ENCODE results near the gene NEURL3. TPM values are rescaled to one million over a fixed set of nuclear protein-coding genes. Genes with fewer than 3 reads are reported as not detected.

The NEURL3 gene
- polyA plus RNA-seq, 1 experiment = not detected

GRCh38 chr2:96530474-96531357, 25.6 kb upstream of the NEURL3 start:
- Histone ChIP-seq H3K27ac (ENCODE audit: low read depth, low read length) (no peak overlapping the region), H3K27me3 (ENCODE audit: control insufficient read depth, insufficient read depth, low read length) (peaks cover 2% of the 10 kb centered on the region), H3K4me3 (ENCODE audit: low read depth, low read length) (no peak overlapping the region), H3K9me3 (ENCODE audit: control insufficient read depth, insufficient read depth, low read length) (peaks cover 3% of the 10 kb centered on the region; the same call in 1 of the 2 replicates)
- CTCF ChIA-PET = interaction anchor here (0.6 to 1.7 kb wide), 6 partner anchors 11 to 276 kb away, joined by 3 to 6 read pairs (median 4); no protein-coding TSS in a partner anchor
- TF ChIP-seq CTCF (IDR thresholded peaks at IDR 0.05; ENCODE audit: low read depth, low read length) = no peak
- DNase-seq (ENCODE audit: low read depth, low spot score) = no peak
- POLR2A ChIA-PET = interaction anchor here (0.9 kb wide), 1 partner anchor 200 kb away, joined by 7 read pairs; no protein-coding TSS in a partner anchor

GRCh38 chr2:96530144-96530430, 24.9 kb upstream of the NEURL3 start:
- Histone ChIP-seq H3K27me3 (ENCODE audit: control insufficient read depth, insufficient read depth, low read length) (peaks cover 2% of the 10 kb centered on the region), H3K4me3 (ENCODE audit: low read depth, low read length) (no peak overlapping the region), H3K27ac (ENCODE audit: low read depth, low read length) (no peak overlapping the region), H3K9me3 (ENCODE audit: control insufficient read depth, insufficient read depth, low read length) (peaks cover 3% of the 10 kb centered on the region; the same call in 1 of the 2 replicates)
- CTCF ChIA-PET = interaction anchor here (1.2 to 1.7 kb wide), 3 partner anchors 11 to 122 kb away, joined by 3 to 6 read pairs (median 4); no protein-coding TSS in a partner anchor
- TF ChIP-seq CTCF (IDR thresholded peaks at IDR 0.05; ENCODE audit: low read depth, low read length) = no peak
- DNase-seq (ENCODE audit: low read depth, low spot score) = no peak
- POLR2A ChIA-PET = no interaction called here

DNA sequence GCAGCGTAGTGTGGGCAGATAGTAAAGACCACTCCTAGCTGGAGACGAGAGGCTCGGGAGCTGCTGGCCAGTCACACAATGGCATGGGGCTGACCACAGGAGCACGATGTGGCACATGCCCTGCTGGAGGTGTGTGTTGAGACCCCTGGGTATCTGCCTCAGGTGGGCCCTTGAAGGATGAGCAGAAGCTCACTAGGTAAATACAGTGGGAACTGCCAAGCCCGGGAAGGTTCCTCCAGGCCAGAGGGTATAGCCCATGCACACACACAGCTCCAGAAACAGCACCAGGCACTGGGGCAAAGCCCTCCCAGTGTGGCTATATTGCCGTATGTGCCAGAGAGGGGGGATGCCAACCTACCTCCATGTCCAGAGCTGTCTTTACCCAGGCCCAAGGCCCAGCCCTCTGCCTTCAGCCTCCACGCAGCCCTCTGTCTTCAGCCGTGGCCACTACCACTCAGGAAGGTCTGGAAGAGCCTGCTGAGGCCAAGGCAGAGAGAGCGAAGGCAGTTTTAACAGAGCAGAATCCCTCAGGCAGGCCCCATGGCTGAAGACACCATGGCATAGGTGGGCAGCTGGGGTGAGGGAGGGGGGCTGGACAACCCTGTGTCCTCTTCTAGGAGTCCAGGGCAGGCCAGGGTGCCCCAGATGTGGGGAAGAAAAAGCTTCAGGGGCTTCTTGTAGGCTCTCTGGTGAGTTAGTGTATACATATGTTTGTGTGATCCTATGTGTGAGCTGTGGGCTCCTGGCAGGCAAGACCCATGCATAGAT, 24.4 kb upstream of the NEURL3 start:
- H3K27me3 ChIP-seq (ENCODE audit: control insufficient read depth, insufficient read depth, low read length) = peaks cover 8% of the 10 kb centered on the region
- CTCF ChIA-PET = interaction anchor here (1.2 to 1.7 kb wide), 3 partner anchors 12 to 122 kb away, joined by 3 to 6 read pairs (median 4); no protein-coding TSS in a partner anchor
- TF ChIP-seq CTCF (IDR thresholded peaks at IDR 0.05; ENCODE audit: low read depth, low read length) = no peak
- H3K27ac ChIP-seq (ENCODE audit: low read depth, low read length) = no peak overlapping the region
- DNase-seq (ENCODE audit: low read depth, low spot score) = no peak
- H3K4me3 ChIP-seq (ENCODE audit: low read depth, low read length) = no peak overlapping the region
- peaks cover 3% of the 10 kb centered on the region; the same call in 1 of the 2 replicates for H3K9me3 ChIP-seq (ENCODE audit: control insufficient read depth, insufficient read depth, low read length)
- POLR2A ChIA-PET = no interaction called here

DNA sequence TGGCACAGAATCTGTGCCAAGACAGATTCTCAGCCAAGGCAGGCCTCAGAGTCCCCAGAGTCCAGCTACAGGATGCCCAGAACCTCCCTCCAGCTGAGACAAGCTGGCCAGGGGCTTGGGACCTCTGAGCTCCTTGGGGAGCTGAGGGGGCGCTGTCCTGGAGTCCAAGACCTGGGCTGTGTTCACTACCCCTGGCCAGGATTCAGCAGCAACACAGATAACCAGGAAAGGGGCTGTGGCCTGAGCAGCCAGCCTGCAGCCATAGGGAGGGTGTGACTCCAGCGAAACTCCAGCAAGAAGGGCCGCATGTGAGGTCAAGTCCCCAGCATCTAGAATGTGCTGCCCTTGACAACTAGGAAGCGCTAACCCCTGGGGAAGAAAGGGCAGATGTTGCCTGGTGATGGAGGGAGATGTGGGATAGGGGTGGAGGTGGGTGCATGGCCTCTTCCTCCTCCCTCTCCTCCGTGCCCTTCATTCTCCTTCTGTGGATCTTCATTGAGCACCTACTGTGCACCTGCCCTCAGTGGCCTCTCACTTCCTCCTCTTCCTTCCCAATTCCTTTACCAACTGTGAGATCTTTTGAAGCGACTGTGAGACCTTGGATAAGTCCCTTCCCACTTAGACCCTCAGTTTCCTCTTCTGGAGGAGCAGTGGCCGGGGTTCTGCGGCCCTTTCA, 23.7 kb upstream of the NEURL3 start:
- no peak for DNase-seq (ENCODE audit: low read depth, low spot score)
- ChIA-PET CTCF (interaction anchor here (0.7 to 2.5 kb wide), 6 partner anchors 17 to 141 kb away, joined by 3 to 9 read pairs (median 4); no protein-coding TSS in a partner anchor), POLR2A (no interaction called here)
- no peak for TF ChIP-seq CTCF (IDR thresholded peaks at IDR 0.05; ENCODE audit: low read depth, low read length)
- peak overlapping the region; percentile 31 for H3K27ac ChIP-seq (ENCODE audit: low read depth, low read length)
- H3K4me3 ChIP-seq (ENCODE audit: low read depth, low read length) = no peak overlapping the region
- peaks cover 3% of the 10 kb centered on the region; the same call in 1 of the 2 replicates for H3K9me3 ChIP-seq (ENCODE audit: control insufficient read depth, insufficient read depth, low read length)
- peaks cover 8% of the 10 kb centered on the region for H3K27me3 ChIP-seq (ENCODE audit: control insufficient read depth, insufficient read depth, low read length)
